GM18870 (cell line): ENCODE measurements around the gene FYB2.

Source experiments
- ATAC-seq: cut with Tn5 transposase; IDR thresholded peaks from one replicate; pipeline ENCODE4 v1.9.1; 2021; ENCODE audit warnings: moderate library complexity; ENCODE audit not compliant: unreplicated experiment

The FYB2 gene, protein sequence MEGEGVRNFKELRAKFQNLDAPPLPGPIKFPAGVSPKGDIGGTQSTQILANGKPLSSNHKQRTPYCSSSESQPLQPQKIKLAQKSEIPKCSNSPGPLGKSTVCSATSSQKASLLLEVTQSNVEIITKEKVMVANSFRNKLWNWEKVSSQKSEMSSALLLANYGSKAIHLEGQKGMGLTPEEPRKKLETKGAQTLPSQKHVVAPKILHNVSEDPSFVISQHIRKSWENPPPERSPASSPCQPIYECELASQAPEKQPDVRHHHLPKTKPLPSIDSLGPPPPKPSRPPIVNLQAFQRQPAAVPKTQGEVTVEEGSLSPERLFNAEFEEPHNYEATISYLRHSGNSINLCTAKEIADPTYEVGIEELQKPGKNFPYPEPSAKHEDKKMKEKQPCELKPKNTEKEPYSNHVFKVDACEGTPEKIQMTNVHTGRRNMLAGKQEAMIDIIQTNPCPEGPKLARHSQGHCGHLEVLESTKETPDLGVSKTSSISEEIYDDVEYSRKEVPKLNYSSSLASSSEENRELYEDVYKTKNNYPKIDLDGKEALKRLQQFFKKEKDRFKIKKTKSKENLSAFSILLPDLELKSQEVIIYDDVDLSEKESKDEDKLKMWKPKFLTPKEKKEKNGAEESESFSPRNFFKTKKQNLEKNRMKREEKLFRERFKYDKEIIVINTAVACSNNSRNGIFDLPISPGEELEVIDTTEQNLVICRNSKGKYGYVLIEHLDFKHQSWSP

GRCh38 chr1:56819387-56819899, at the start of gene FYB2:
Gene FYB2 (minus strand): TSS chr1:56819404. CDS start chr1:56819290, 114 bp downstream.
- no peak for ATAC-seq

DNA sequence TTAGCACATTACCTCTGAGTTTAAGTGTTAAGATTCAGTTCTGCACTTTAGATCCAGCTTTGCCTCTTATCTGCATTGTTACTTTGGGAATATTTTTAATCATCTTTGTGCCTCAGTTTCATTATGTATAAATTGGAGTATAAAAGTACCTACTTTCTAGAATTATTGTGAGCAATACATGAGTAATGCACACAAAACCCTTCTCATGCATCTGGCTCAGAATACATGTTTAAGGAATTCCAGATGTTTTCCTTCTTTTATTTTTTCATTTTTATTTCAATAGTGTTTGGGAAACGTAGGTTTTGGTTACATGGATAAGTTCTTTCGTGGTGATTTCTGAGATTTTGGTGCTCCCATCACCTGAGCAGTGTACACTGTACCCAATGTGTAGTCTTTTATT, 49.6 kb upstream of the FYB2 start:
- ATAC-seq: no peak

- no peak for ATAC-seq
Measured at GRCh38 chr1:56867491-56867890, 48.3 kb upstream of the FYB2 start.

DNA sequence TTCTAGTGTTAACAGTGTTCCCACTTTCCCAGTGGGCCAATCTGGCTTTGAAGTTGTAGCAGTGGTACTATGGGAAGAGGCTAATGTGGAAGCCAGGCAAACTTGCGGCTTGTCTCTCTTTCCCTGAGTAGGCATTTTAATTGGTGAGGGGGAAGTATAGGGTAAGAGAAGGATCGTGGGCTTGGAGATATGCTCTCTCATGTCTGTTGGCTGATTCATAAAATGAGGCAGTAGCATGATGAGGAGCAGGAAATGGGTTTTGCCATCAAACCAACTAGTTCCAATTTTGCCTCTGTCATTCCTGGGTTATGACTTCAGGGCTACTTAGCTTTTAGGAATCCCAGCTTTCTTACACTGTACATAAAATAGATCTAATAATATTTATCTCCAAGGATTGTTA, 47.5 kb upstream of the FYB2 start:
- no peak for ATAC-seq

DNA sequence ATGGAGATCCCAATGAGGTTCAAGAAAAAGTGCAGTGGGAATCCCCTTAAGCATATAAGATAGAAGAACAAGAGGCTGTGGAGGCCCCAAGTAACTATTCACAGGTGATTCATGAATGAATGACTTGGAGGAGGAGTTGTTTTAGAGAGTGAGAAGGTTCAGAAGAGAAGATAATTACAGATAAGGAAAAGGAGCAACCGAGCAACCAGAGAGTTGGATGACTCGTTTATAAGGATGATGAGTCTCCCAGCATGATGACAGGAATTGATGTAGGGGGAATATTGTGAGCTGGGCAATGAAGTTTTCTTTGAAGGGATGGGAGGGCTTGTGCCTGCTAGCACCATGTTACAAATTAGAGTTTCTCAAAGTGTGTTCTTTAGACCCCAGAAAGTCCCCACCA, 45.2 kb upstream of the FYB2 start:
- no peak for ATAC-seq

- ATAC-seq: no peak
Measured at GRCh38 chr1:56863265-56863992, 44.2 kb upstream of the FYB2 start.

GRCh38 chr1:56859287-56859686, 40.1 kb upstream of the FYB2 start:
- no peak for ATAC-seq

GRCh38 chr1:56856186-56856585, 37.0 kb upstream of the FYB2 start:
- no peak for ATAC-seq

- no peak for ATAC-seq
Measured at GRCh38 chr1:56855190-56855589, 36.0 kb upstream of the FYB2 start.

GRCh38 chr1:56854521-56855099, 35.4 kb upstream of the FYB2 start, which contains the start of gene C8A:
Gene C8A (plus strand): TSS chr1:56854797. CDS start chr1:56854902, 105 bp downstream.
- no peak for ATAC-seq

DNA sequence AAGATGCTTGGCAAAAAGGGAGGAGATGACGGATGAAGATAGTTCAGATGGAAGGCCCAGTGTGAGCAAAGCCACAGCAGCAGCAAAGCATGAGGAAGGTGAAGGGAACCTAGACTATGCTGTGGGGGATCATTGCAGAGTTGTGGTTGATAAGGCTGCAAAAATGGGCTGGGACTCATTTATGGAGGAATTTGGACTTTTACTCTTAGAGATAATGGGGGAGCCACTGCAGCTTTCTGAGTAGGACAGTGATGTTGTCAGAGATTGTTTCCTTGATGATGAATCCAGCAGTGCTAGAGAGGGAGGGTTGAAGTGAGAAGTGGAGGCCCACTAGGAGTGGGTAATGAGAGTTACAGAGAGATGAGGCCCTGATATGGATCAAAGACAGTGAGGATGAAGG, 33.3 kb upstream of the FYB2 start:
- ATAC-seq: no peak

DNA sequence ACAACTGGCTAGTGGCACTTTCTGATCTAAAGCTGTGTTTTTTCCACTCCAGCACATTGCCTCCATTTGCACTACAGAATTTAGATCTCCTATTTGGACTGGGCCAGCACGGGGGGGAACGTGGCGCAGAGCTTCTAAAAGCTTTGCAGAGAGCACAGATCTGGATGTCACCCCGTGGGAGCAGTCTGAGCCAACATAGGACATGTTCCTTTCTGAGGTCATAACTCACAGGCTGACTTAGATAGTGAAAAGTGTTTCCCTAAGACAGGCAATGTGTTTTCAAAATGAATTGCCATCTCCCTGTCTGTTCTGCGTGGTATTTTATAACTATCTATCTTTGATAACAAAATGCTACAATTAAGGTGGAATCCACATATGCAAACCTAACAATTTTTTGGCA, 31.7 kb upstream of the FYB2 start:
- no peak for ATAC-seq

DNA sequence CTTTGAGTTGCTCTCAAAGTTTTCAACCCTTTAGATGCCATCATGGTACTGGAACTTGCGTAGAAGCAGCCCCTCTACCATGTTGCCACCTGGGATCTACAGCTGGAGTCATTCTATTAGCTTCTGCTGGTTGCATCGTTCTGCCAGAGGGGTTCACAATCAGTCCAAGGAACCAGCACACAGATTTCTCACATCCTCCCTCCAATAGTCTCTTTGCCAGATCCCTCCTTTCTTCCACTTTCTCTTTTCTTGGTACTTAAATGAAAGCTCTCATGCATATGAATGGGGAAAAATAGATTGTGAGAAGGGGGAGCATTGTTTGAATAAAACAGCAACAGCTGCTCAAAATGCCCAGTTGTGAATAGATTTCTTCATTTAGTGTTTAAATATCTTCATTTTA, 31.2 kb upstream of the FYB2 start:
- no peak for ATAC-seq

- no peak for ATAC-seq
Measured at GRCh38 chr1:56849750-56850149, 30.5 kb upstream of the FYB2 start.

DNA sequence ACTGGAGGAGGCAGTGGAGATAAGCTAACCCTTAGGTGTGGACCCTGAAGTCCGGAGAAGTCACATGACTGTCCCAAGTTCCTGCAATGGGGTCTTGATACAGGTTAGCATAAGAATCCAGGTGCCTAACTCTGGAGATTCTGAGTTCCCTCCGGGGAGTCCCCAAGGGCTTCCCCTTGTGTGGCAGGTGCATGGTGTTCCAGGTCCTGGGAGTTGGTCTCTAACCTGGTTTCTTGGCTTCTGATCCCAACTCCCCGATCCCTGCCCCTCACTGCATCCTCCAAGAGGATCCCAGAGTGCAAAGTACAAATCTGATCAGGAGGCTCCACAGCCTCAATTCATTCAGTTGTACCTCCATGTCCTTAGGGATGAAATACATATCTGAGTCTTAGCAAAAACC, 26.1 kb upstream of the FYB2 start:
- ATAC-seq: no peak

GRCh38 chr1:56844545-56845136, 25.4 kb upstream of the FYB2 start:
- ATAC-seq: no peak

- no peak for ATAC-seq
Measured at GRCh38 chr1:56843544-56843943, 24.3 kb upstream of the FYB2 start.

DNA sequence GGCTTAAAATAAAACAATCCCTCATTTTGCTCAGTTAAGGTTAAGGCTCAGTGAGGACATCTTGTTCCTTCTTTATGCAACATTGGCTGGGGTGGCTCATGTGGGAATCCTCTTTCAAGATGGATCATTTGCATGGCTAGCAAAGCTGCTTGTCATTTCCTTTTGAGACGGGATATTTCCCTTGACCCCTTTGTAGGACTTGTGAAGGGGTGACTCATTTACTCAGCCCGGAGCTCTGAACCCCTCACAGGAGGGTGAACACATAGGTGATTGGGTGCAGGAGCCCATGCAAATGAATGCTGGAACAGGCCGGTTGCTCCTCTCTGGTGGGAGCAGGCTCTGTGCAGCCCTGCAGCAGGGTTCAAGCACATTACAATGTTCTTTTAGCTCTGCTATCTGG, 19.6 kb upstream of the FYB2 start:
- no peak for ATAC-seq

- ATAC-seq: no peak
Measured at GRCh38 chr1:56837244-56837939, 18.2 kb upstream of the FYB2 start.

DNA sequence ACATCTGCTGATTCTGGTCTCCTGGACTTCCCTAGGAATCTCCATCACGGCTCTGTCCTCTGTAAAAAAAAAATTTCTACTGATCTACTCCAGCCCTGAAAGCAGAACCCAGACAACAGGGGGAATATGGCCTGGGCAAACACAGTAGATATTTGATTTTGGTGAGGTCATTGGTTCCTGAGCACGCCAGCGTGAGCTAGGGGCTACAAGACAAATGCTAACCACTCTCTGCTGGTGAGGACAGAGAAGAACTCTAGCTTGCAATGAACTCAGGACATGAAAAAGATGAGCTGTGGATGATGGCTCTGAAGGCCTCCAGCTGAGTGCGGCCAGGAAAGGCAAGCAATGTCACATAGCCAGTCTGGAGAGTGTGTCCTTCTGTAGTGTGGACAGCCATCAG, 17.2 kb upstream of the FYB2 start:
- ATAC-seq: no peak
